ENCODE data around the gene THOC6. TPM values are rescaled to one million over a fixed set of nuclear protein-coding genes. Genes with fewer than 3 reads are reported as not detected.

The THOC6 gene
- total RNA-seq, 1 experiment from 2014 or later = 56.7 TPM

GRCh38 chr16:3046641-3047386, 23.0 kb downstream of the THOC6 start:
- 0 out of 2 replicates have a peak, but pooled peaks have one; percentile 20 for ATAC-seq
- DNase-seq (ENCODE audit: low read depth, low spot score) = no peak
- Histone ChIP-seq H3K27ac (ENCODE audit: low read length) (no peak overlapping the region), H3K9me3 (ENCODE audit: control insufficient read depth, insufficient read depth, low read depth, low read length) (no peaks in the 10 kb centered on the region), H3K36me3 (ENCODE audit: control insufficient read depth, insufficient read depth, low read length) (no peaks in the 10 kb centered on the region), H3K4me3 (ENCODE audit: low read depth in 2 of 2, low read length in 2 of 2) (peak overlapping the region; percentile 51 to 59; a peak in 3 of 4 replicates), H3K27me3 (ENCODE audit: control insufficient read depth, insufficient read depth, low read length) (no peaks in the 10 kb centered on the region), H3K4me1 (ENCODE audit: control insufficient read depth, insufficient read depth, low read length) (no peaks in the 10 kb centered on the region)
- POLR2A ChIA-PET = no interaction called here
- intact Hi-C loops (cut with micrococcal nuclease; ENCODE audit: unreplicated experiment) (no loop called here), in situ Hi-C loops (cut with HindIII; ENCODE audit: low pct_unique_long_range_greater_than_20kb, low sequenced_read_pairs) (no loop called here)
- TF ChIP-seq POLR2AphosphoS5 (IDR thresholded peaks at IDR 0.05; ENCODE audit: low read depth, low read length) = no peak
- TF ChIP-seq, protein P1, sequence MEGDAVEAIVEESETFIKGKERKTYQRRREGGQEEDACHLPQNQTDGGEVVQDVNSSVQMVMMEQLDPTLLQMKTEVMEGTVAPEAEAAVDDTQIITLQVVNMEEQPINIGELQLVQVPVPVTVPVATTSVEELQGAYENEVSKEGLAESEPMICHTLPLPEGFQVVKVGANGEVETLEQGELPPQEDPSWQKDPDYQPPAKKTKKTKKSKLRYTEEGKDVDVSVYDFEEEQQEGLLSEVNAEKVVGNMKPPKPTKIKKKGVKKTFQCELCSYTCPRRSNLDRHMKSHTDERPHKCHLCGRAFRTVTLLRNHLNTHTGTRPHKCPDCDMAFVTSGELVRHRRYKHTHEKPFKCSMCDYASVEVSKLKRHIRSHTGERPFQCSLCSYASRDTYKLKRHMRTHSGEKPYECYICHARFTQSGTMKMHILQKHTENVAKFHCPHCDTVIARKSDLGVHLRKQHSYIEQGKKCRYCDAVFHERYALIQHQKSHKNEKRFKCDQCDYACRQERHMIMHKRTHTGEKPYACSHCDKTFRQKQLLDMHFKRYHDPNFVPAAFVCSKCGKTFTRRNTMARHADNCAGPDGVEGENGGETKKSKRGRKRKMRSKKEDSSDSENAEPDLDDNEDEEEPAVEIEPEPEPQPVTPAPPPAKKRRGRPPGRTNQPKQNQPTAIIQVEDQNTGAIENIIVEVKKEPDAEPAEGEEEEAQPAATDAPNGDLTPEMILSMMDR (IDR thresholded peaks at IDR 0.05) = no peak
- no peak for TF ChIP-seq TCF7L2 (IDR thresholded peaks at IDR 0.05; ENCODE audit: low read depth, low read length)
- TF ChIP-seq, protein P2, sequence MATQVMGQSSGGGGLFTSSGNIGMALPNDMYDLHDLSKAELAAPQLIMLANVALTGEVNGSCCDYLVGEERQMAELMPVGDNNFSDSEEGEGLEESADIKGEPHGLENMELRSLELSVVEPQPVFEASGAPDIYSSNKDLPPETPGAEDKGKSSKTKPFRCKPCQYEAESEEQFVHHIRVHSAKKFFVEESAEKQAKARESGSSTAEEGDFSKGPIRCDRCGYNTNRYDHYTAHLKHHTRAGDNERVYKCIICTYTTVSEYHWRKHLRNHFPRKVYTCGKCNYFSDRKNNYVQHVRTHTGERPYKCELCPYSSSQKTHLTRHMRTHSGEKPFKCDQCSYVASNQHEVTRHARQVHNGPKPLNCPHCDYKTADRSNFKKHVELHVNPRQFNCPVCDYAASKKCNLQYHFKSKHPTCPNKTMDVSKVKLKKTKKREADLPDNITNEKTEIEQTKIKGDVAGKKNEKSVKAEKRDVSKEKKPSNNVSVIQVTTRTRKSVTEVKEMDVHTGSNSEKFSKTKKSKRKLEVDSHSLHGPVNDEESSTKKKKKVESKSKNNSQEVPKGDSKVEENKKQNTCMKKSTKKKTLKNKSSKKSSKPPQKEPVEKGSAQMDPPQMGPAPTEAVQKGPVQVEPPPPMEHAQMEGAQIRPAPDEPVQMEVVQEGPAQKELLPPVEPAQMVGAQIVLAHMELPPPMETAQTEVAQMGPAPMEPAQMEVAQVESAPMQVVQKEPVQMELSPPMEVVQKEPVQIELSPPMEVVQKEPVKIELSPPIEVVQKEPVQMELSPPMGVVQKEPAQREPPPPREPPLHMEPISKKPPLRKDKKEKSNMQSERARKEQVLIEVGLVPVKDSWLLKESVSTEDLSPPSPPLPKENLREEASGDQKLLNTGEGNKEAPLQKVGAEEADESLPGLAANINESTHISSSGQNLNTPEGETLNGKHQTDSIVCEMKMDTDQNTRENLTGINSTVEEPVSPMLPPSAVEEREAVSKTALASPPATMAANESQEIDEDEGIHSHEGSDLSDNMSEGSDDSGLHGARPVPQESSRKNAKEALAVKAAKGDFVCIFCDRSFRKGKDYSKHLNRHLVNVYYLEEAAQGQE (IDR thresholded peaks at IDR 0.05; ENCODE audit: insufficient read depth in 1 of 2, low read depth in 2 of 2, low read length in 1 of 2) = no peak
- no peak for TF ChIP-seq SIN3A (IDR thresholded peaks at IDR 0.05; ENCODE audit: borderline replicate concordance, insufficient read depth, low read depth, low read length)
- no TSS peak for BruUV-seq (replicated peaks)
- CTCF ChIA-PET = interaction anchor here (1.3 to 1.4 kb wide), 2 partner anchors 12 to 15 kb away, joined by 4 to 6 read pairs; no protein-coding TSS in a partner anchor

- no peak for DNase-seq (ENCODE audit: low read depth, low spot score)
- CTCF ChIA-PET = interaction anchor here (1.3 to 1.4 kb wide), 2 partner anchors 11 to 15 kb away, joined by 4 to 6 read pairs; no protein-coding TSS in a partner anchor
- in situ Hi-C loops (cut with HindIII; ENCODE audit: low pct_unique_long_range_greater_than_20kb, low sequenced_read_pairs) = no loop called here
- intact Hi-C loops (cut with micrococcal nuclease; ENCODE audit: unreplicated experiment) = no loop called here
- Histone ChIP-seq H3K4me3 (ENCODE audit: low read depth in 2 of 2, low read length in 2 of 2) (no peak overlapping the region), H3K27ac (ENCODE audit: low read length) (no peak overlapping the region), H3K27me3 (ENCODE audit: control insufficient read depth, insufficient read depth, low read length) (no peaks in the 10 kb centered on the region), H3K4me1 (ENCODE audit: control insufficient read depth, insufficient read depth, low read length) (no peaks in the 10 kb centered on the region), H3K36me3 (ENCODE audit: control insufficient read depth, insufficient read depth, low read length) (no peaks in the 10 kb centered on the region), H3K9me3 (ENCODE audit: control insufficient read depth, insufficient read depth, low read depth, low read length) (no peaks in the 10 kb centered on the region)
- BruUV-seq (replicated peaks) = no TSS peak
- 0 out of 2 replicates have a peak, but pooled peaks have one; percentile 7 for ATAC-seq
- POLR2A ChIA-PET = no interaction called here
- TF ChIP-seq POLR2AphosphoS5 (IDR thresholded peaks at IDR 0.05; ENCODE audit: low read depth, low read length) (no peak), SIN3A (IDR thresholded peaks at IDR 0.05; ENCODE audit: borderline replicate concordance, insufficient read depth, low read depth, low read length) (no peak), TCF7L2 (IDR thresholded peaks at IDR 0.05; ENCODE audit: low read depth, low read length) (no peak)
- TF ChIP-seq, protein P2 (IDR thresholded peaks at IDR 0.05; ENCODE audit: insufficient read depth in 1 of 2, low read depth in 2 of 2, low read length in 1 of 2) = no peak
- TF ChIP-seq, protein P1 (IDR thresholded peaks at IDR 0.05) = no peak
These were observed 23.5 kb downstream of the THOC6 start for GRCh38 chr16:3047387-3047720.
